ENCODE measurements around the gene CHST8. TPM values are rescaled to one million over a fixed set of nuclear protein-coding genes. Genes with fewer than 3 reads are reported as not detected.

Gene CHST8
- total RNA-seq, 1 experiment from 2014 or later = 33.5 TPM

- 0 out of 2 replicates have a peak overlapping the region, but pooled peaks have one; percentile 68 for H3K27ac Mint-ChIP-seq
- H3K27me3 Mint-ChIP-seq (ENCODE audit: low read depth) = no peaks in the 10 kb centered on the region; the same call in 1 of the 2 replicates
- DNase-seq (ENCODE audit: low spot score) (no peak), ATAC-seq (peak; percentile 50)
- peaks cover 13% of the 10 kb centered on the region for H3K9me3 Mint-ChIP-seq
- no peak overlapping the region for H3K4me3 Mint-ChIP-seq
- peaks cover 15% of the 10 kb centered on the region for H3K36me3 Mint-ChIP-seq
- TF ChIP-seq SMAD4 (CRISPR knock-in tag; IDR thresholded peaks at IDR 0.05) (no peak), JAZF1 (CRISPR knock-in tag; IDR thresholded peaks at IDR 0.05) (no peak), HMGXB4 (CRISPR knock-in tag; IDR thresholded peaks at IDR 0.05) (no peak), ERG (CRISPR knock-in tag; IDR thresholded peaks at IDR 0.05) (no peak), ATF6 (CRISPR knock-in tag; IDR thresholded peaks at IDR 0.05) (no peak), JUN (CRISPR knock-in tag; IDR thresholded peaks at IDR 0.05) (no peak), MYBL2 (CRISPR knock-in tag; IDR thresholded peaks at IDR 0.05) (no peak), ARID4B (CRISPR knock-in tag; IDR thresholded peaks at IDR 0.05; ENCODE audit: borderline replicate concordance) (no peak), ATF2 (CRISPR knock-in tag; IDR thresholded peaks at IDR 0.05; ENCODE audit: borderline replicate concordance, low read depth) (no peak), ZNF263 (CRISPR knock-in tag; IDR thresholded peaks at IDR 0.05; ENCODE audit: low read depth) (no peak), IRF2 (CRISPR knock-in tag; IDR thresholded peaks at IDR 0.05; ENCODE audit: borderline replicate concordance, low read depth) (no peak)
- CTCF ChIA-PET = interaction anchor here (1.2 to 1.3 kb wide), 3 partner anchors 13 to 306 kb away, joined by 3 to 8 read pairs (median 4); no protein-coding TSS in a partner anchor
- H3K4me1 Mint-ChIP-seq = peaks cover 18% of the 10 kb centered on the region
- POLR2A ChIA-PET = interaction anchor here (0.6 kb wide), 1 partner anchor 364 kb away, joined by 3 read pairs; no protein-coding TSS in a partner anchor
Measured at GRCh38 chr19:33736787-33737186, 115.0 kb downstream of the CHST8 start.

- H3K36me3 Mint-ChIP-seq = peaks cover 4% of the 10 kb centered on the region
- CTCF ChIA-PET = interaction anchor here (1.0 to 1.5 kb wide), 3 partner anchors 30 to 322 kb away, joined by 3 read pairs; no protein-coding TSS in a partner anchor
- TF ChIP-seq RORB (CRISPR knock-in tag; IDR thresholded peaks at IDR 0.05) (no peak), MLX (CRISPR knock-in tag; IDR thresholded peaks at IDR 0.05) (no peak), FOXP4 (CRISPR knock-in tag; IDR thresholded peaks at IDR 0.05) (no peak), E2F4 (CRISPR knock-in tag; IDR thresholded peaks at IDR 0.05; ENCODE audit: borderline replicate concordance, low read depth) (no peak), ZBTB43 (CRISPR knock-in tag; IDR thresholded peaks at IDR 0.05) (no peak)
Measured at GRCh38 chr19:33737681-33738371, 116.1 kb downstream of the CHST8 start.

More at GRCh38 chr19:33737681-33738371, 116.1 kb downstream of the CHST8 start:
- no peak for DNase-seq (ENCODE audit: low spot score)
- Mint-ChIP-seq H3K27ac (no peak overlapping the region), H3K9me3 (peaks cover 2% of the 10 kb centered on the region), H3K4me1 (peaks cover 18% of the 10 kb centered on the region), H3K27me3 (ENCODE audit: low read depth) (no peaks in the 10 kb centered on the region; the same call in 1 of the 2 replicates), H3K4me3 (no peak overlapping the region)
- ATAC-seq = no peak
- POLR2A ChIA-PET = no interaction called here

Measured in WTC11 (cell line).